ENCODE results near the gene UBL4B. TPM values are rescaled to one million over a fixed set of nuclear protein-coding genes. Genes with fewer than 3 reads are reported as not detected.
"Not testable (repeated sequence)": the region's sequence is repeated elsewhere in the genome, so short reads cannot be mapped to it uniquely, and the experiment has no call there.

The UBL4B gene, protein sequence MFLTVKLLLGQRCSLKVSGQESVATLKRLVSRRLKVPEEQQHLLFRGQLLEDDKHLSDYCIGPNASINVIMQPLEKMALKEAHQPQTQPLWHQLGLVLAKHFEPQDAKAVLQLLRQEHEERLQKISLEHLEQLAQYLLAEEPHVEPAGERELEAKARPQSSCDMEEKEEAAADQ
- polyA plus RNA-seq (ENCODE audit: insufficient read length in 4 of 4), result not detected

DNA sequence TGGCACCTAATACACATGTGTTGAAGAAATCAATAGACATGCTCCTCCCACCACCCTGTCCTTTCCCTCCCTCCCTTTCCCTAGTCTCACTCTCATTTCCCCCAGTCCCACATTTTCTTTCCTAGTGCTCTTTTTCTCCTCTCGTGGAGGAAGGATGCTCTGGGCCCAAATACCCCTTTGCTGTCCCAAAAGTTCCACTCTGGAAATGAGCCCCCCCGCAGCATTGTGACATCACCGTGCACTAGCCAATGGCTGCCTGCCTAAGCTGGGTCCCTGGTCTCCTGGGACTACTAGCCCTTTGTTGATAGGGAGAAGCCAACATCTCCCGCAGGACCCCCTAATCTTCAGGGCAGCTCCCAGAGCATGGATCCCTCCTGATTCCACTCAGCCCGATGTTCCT is at the start of gene UBL4B:
UBL4B (plus strand) TSS at position 301 of the 400 bp plus-strand sequence; CDS start at position 393, 92 bp downstream.
- no peak for DNase-seq (ENCODE audit: low read depth in 4 of 4, low spot score in 2 of 4)

DNA sequence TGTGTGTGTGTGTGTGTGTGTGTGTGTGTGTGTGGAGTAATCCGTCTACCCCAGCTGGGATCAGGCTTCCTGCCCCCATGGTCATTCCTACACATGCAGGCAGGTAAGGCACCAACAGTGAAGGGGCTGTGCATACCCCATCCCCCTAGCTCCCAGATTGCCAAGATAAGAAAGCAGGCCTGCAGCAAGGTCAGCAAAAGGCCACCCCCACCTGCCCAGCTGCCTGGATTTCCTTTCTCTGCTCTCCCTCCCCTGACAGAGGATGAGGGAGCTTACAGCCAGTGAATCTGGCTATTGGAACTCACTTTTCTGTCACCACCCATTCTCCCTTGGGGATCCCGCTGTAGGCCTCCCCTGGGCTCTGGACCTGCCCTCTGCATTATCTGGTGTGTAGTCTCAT is 49.6 kb upstream of the UBL4B start:
- no peak for DNase-seq (ENCODE audit: low read depth in 4 of 4, low spot score in 2 of 4)

DNA sequence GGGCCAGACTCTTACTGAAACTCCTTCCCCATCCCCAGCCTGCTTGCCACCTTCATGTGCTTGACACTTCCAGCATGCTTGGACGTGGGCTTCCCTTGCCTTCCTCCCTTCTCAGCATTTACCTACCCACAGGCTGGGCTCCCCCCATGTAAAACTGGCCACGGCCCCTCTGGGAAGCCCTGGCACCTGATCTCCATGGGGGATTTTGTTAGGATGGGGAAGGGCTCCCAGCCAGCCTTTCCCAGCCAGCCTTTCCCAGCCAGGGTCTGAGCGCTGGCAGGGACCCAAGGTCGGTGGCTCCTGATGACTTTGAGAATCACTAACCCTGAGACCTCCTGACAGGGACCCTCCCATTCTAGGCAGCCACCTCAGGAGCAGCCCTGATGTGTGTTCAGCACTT is 48.5 kb upstream of the UBL4B start:
- no peak for DNase-seq (ENCODE audit: low read depth in 4 of 4, low spot score in 2 of 4)

DNA sequence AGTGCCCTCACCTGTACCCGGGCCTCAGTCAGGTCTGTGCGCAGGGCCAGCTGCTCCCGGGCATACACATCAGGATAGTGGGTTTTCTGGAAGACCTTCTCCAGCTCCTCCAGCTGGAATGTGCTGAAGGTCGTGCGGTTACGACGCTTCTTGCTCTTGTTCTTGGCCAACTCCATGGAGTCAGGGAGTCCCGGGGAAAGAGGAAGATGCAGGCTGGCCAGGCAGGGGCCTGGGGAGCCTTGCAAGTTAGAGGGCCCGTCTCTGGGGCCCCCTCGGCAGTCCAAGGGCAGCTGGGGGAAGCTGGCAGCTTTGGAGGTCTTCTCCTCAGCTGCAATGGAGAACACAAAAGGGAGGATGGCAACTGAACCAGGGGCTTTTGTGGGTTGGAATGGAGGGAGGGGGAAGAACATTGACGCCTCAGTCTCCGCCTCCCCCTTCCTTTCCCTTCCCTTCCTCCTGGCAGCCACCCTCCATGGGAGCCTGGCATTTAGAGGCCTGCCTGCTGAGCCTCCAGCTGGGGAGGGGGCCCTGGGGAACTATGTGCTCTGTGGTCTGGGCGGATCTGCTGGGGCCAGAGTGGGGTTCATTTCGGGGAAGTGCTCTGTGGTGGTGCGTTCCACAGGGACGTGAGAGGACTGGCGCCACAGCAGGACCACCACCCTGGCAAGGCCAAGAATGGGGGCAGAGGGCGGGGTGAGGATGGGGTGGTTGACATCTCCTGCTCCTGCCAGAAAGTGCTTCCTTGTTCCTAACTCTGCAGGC is 47.5 kb upstream of the UBL4B start:
- no peak for DNase-seq (ENCODE audit: low read depth in 4 of 4, low spot score in 2 of 4)

DNA sequence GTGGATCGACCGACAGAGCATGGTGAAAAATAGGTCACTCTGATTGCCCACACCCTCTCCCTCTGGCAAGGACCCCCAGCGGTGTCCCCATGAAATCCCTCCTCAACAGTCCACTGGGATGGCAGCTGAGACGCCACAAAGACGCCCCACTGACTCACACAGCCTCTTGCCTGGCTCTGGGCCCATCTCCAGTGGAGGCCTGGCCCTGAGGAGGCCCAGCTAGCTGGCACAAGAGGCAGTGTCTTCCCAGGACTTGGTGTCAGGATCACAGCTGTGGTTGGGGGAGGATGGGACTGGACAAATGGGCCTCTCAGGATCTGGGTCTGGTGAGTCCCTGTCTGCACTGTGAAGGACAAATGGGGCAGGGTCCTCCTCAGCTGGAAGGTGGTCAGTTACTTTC is 46.4 kb upstream of the UBL4B start:
- no peak for DNase-seq (ENCODE audit: low read depth in 4 of 4, low spot score in 2 of 4)

DNA sequence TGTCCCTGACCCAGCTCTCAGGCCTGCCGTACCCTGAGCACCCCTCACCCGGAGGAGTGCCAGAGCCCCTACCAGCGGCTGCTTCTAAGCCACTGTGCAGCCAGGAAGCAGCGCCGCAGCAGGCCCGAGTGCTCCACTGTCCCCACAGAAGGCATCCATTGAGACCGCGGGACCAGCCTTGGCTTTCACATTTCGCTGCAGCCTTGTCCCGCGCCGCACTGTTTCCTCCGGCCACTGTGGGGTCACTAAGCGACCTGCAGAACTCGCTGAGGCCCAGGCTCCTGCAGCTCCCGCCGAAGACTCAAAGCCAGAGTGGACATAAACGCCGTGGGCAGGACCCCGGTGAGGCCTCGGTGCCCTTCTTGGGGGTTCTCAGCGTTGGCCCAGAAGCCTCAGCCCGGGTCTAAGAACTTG is 44.8 kb upstream of the UBL4B start:
- no peak for DNase-seq (ENCODE audit: low read depth in 4 of 4, low spot score in 2 of 4)

DNA sequence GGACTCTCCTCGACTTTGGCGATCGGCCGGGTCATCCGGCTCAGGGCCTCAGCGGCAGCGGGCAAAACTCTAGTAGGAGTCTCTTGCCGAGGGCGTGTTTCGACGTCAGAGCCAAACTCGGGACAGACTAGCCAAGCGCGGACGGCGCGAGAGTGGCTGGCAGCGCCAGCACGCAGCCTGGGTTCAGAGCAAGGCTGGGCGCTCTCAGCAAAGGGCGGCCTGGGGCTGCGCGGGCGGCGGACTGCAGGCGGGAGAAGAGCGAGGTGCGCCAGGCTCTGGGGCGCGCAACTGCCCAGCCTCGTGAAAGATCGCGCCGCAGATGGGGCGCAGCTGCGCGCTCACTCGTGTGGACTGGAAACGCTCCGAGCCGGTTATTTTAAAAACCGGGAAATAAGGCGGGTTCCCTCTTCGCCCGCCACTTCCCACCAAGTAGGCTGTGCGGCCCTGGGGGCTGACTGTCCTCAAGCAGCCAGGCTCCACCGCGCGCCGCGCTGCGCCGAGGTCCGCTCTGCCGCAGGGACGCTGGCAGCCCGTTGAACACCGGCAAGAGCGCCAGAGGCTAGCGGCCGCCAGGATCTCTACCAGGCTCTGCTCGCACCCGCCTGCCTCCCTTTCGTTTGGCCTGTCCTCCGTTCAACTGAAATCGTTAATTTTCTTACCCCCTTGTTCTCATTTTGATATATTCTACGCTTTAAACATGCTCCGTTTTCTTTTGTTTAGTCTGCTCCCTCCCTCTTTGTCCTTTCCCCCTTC is 44.2 kb upstream of the UBL4B start:
- no peak for DNase-seq (ENCODE audit: low read depth in 4 of 4, low spot score in 2 of 4)

DNA sequence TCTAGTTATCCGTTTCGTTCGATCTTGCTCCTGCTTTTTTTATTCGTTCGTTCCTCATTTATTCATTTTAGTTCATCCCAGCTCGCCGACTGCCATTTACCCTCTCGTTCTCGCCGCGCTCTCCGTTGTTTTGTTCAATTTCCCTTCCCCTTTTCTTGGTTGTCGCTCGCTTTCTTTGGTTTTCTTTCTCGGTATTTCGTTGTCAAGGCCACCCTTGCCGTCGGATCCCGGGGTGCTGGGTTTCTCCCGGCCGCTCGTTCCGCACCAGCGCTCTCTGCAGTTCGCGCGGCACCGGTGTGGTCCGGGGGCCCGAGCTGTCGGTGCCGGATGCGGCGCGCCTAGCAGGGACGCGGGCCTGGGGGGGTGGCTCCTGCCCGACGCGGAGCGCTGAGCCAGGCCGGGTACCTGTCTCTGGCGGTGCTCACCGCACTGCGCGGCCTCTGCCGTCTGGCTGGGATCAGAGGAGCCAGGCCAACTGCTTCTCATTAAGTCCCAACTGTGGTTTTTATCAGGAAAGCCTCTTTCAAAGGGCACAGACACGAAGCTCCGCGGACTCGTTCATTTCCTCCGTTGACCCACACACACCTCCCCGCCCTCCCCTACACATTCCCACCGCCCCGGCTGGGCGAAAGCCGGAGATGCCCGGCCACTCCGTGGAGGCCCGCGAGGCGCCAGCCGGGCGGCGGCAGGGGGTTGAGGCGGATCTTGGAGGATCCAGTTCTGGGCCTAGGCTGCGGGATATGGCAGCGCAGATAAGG is 43.4 kb upstream of the UBL4B start:
- DNase-seq (ENCODE audit: low read depth in 4 of 4, low spot score in 2 of 4), result no peak

DNA sequence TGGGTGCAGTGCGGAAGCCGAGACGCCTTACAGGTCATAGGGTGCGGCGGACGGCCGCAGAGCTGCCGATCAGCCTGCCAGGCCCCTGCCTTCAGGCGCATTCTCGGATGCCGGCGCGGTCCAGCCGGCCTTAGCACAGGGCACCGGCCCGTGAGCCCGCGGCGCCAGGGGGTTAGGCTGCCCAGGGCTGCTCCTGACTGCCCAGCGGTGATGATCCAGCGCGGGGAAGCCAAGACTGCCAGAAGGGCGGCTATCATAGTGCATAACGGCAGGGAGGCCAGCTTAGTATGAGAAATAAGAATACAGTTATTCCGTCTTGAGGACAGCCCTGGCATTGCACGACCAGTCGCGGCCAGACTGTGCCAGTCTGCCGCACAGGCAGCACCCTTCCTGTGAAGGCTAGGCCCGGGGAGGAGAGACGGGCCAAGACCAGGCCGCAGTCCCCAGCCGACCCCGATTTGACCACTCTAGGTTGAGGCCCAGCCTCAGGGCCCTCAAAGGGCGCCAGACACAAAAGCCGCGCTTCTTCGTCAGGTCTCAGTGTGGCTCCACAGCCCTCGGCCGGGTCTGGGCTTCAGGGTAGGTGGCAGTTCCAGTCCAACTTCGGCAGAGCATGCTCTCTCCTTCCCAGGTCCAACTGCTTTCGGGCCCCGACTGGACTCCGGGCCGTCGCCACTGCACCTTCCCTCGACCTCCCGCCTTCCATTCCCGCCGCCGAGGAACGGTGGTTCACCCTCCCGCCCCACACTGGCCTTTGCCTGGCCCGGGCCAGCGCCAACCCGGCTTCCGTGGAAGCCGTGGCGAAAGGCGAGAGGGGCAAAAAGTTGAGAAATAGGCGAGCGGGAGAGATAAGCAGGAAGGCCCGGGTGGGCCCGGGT is 42.6 kb upstream of the UBL4B start:
- no peak for DNase-seq (ENCODE audit: low read depth in 4 of 4, low spot score in 2 of 4)

DNA sequence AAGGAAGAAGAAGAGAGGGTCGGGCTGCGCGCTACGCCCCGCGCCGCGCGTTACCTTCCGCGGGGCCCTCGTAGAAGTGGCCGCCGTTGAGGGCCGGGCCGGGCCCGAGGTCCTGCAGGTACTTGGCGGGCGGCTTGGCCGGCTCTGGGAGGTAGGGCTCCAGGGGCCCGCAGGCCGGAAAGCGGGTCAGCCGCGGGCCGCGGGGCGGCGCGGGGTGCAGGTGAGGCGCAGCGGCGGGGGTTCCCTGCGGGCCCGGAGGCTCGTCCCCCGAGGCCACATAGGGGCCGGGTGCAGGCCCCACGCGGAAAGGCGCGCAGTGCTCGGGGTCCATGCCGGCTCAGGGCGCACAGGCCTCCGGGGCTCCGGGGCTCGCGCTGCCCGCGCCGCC is 42.0 kb upstream of the UBL4B start:
- no peak for DNase-seq (ENCODE audit: low read depth in 4 of 4, low spot score in 2 of 4)

DNA sequence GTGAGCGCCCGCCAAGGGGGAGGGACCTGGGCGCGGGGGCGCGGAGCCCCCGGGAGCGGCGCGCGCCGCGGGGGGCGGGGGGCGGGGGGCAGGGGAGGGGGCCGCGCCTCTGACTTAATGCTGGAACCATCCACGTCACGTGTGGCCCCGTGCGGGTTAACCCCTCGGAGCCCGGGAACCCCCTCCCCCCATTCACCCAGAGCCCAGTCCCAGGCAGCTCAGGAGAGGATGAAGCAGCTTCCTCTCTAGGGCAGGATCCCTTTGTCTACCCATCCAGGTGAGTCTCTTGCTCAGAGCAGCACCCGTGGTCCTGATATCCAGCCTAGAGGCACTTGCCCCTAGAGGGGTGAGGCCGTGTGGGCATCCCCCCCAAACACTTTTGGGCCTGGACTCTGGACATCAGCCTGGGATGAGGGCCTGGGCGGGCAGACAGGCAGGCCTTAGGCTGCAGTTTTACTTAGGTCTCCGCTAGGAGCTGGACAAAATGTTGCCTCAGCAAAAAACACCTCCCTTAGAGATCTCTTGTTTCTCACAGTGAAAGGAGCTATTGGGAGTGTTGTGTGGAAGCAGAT is 41.5 kb upstream of the UBL4B start, which contains the start of gene ALX3:
ALX3 (minus strand) TSS at position 2 of the 572 bp plus-strand sequence. CDS start 60 bp downstream, outside the sequence.
- DNase-seq (ENCODE audit: low read depth in 4 of 4, low spot score in 2 of 4), result no peak

DNA sequence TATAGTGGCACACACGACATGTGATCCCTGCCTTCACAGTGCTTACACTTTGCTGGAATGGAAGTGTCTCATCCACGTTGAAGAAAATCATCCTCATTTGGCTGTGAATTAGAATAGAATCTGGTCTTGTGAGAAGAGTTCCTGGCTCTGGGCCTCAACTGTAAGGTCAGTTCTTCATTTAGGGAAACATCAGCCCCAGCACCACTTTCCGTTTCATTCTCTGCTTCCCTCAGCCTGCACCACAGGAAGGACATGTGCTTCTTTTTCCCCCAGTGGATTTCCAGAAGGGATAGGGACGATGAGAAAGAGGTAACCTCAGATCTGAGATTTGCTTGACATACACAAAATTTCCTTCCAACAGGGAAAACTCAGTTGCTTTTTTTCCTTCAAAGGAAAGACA is 38.1 kb upstream of the UBL4B start:
- DNase-seq (ENCODE audit: low read depth in 4 of 4, low spot score in 2 of 4), result no peak

DNA sequence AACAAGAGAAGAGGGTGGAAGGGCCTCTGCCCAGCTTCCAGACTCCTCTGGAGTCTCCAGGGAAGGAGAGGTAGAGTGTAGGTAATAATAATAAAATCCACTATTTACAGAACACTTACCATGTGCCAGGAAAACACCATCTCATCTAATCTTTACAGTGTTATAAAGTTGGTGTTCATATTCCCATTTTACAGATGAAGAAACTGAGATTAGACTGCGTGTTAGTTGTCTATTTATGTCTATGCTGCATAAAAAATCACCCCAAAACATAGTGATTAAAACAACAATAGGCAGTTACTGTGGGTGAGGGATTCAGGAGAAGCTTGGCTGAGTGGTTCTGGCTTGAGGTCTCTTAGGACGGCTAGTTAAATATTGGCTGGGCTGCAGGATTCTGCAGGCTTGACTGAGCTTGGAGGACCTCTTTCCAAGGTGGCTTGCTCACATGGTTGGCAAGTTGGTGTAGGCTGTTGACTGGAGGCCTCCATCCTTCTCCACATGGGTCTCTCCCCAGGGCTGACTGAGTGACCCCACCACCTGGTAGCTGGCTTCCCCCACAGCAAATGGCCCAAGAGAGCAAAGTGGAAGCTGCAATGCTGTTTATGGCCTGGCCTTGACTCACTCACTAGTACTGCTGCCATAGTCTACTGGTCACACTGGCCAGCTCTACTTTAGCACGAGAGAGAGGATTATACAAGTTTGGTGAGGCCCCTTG is 35.3 kb upstream of the UBL4B start:
- no peak for DNase-seq (ENCODE audit: low read depth in 4 of 4, low spot score in 2 of 4)

DNA sequence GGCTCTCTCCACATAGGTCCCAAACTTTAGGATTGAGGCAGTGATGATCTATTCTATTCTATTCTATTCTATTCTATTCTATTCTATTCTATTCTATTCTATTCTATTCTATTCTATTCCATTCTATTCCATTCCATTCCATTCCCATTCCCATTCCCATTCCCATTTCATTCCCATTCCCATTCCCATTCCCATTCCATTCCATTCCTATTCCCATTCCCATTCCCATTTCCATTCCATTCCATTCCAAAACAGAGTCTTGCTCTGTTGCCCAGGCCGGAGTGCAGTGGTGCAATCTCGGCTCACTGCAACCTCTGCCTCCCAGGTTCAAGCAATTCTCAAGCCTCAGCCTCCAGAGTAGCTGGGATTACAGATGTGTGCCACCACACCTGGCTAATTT is 32.2 kb upstream of the UBL4B start:
- DNase-seq (ENCODE audit: low read depth in 4 of 4, low spot score in 2 of 4), result not testable (repeated sequence)

DNA sequence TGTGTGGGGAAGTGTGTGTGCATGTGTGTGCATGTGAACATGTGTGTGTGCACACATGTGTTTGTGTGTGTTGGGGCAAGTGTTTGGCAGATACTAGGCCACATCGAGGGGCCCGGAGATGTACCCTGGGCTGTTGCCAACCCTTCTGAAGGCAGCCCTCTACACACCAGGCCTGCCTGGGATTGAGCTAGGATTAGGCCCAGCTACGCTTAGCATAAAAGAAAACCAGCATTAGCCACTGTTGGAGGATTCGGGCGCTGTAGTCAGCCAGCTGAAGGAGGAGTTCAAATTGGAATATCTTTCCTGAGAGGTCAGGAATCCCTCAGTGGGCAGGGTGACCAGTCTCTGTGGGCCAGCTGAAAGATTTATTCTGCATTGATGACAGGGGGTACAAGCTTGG is 31.2 kb upstream of the UBL4B start:
- DNase-seq (ENCODE audit: low read depth in 4 of 4, low spot score in 2 of 4), result no peak

DNA sequence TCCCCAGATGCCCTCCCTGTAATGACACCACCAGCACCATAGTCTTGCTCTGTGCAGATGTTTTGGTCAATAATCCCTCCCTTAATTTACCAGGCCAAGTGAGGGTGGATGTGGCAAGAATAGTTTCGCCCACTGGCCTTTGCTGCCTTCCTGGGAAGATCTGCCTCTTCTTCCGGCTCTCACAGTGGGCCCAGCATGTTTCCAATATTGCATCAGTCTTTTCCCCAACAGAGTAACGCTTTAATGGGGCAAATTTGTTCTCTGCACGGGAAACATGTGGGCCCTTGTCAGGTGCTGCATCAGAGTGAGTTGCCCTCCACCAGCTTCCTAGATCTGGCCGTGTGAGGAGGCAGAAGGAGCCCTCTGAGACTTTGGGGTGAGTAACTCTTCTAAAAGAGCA is 29.8 kb upstream of the UBL4B start:
- no peak for DNase-seq (ENCODE audit: low read depth in 4 of 4, low spot score in 2 of 4)

DNA sequence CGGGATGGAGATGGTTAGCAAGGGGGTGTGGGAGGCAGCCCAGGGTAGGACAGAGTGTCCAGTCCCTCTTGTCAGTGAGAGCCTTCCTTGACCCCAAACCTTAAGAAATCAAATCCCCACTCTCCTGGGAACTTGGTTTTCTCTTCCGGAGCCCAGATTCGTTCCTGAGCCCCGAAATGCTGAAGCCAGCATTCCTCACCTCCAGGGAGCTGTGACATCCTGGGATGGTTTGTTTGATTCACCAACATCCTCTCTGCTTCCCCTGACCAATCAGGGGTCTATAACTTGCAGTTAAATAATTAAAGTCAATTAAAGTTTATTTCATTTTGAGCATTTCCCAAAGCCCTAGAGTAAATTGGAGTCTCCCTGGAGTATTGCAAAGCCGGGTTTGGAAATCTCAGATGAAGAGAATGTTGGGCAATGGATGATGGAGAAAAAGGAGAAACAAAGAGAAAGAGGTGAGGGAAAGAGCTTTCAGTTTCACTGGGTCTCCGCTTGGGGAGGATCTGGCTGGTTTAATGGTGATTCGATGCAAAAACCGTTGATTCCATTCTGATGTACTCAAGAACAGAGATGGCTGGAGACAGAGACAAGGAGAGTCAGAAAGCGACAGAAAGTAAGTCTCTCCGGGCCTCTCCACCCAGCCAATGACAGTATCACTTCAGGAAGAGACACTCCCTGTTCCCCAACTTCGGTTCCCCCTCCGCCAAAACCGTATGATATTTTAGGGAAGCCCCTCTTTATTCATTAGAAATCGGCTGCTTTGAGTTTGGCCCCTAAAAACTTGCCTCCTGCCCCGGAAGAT is 29.0 kb upstream of the UBL4B start:
- no peak for DNase-seq (ENCODE audit: low read depth in 4 of 4, low spot score in 2 of 4)

DNA sequence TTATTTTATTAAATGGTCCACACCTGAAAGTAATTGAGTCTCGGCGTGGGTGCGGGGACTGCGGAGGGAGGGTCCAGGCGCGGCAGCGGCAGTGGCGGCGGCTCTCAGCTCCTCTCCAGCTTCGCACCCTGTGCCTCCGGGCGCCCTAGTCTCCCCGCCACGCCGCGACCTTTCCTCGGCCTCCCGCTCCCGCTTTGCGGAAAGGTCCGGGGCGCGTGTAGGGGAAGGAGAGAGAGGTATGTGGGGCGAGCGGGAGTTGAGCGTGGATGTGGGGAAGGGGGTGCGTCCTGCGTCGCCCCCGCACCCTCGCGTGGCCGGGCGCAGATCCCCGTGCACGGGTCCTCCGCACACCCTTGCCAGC is 28.4 kb upstream of the UBL4B start:
- DNase-seq (ENCODE audit: low read depth in 4 of 4, low spot score in 2 of 4), result no peak

Data from left renal cortex interstitium (tissue), 4 donors.